Mesothelial cell of epicardium (in vitro differentiated cells): ENCODE measurements around the gene ARL8B. TPM values are rescaled to one million over a fixed set of nuclear protein-coding genes. Genes with fewer than 3 reads are reported as not detected.
A peak's percentile ranks its signal among the peaks of the same experiment; 100 is the strongest.

Source experiments
- DNase-seq, 2 experiments: peaks; one replicate each; pipeline ENCODE4 v3.0.0; 2021; ENCODE audit warnings: low spot score in 2 of 2; ENCODE audit not compliant: unreplicated experiment in 2 of 2
- H3K27ac Mint-ChIP-seq: 2 replicates; pipeline ENCODE4 v1.8.0; 2021; ENCODE audit warnings: mixed read lengths
- H3K27me3 Mint-ChIP-seq: 2 replicates; pipeline ENCODE4 v1.8.0; 2021; ENCODE audit warnings: low read depth, mixed read lengths
- H3K36me3 Mint-ChIP-seq: 2 replicates; pipeline ENCODE4 v1.8.0; 2021; ENCODE audit warnings: mixed read lengths
- H3K4me1 Mint-ChIP-seq: 2 replicates; pipeline ENCODE4 v1.8.0; 2021; ENCODE audit warnings: mixed read lengths
- H3K4me3 Mint-ChIP-seq: 2 replicates; pipeline ENCODE4 v1.8.0; 2021; ENCODE audit warnings: mild to moderate bottlenecking, moderate library complexity, mixed read lengths
- H3K9me3 Mint-ChIP-seq: 2 replicates; pipeline ENCODE4 v1.8.0; 2021; ENCODE audit warnings: mixed read lengths
- total RNA-seq: library from RNA; stranded (reverse); gene quantifications from 3 replicates; pipeline ENCODE4 v1.2.1, GENCODE V29; 2021
- TF ChIP-seq, protein P1 (sequence below): fragments of 200-600 bp; sonication (generic); IDR thresholded peaks from one replicate; pipeline ENCODE4 v1.5.0; 2021; ENCODE audit warnings: antibody characterized with exemption; ENCODE audit not compliant: unreplicated experiment

The ARL8B gene
- total RNA-seq, 1 donor from 2014 or later: 36.9 TPM

DNA sequence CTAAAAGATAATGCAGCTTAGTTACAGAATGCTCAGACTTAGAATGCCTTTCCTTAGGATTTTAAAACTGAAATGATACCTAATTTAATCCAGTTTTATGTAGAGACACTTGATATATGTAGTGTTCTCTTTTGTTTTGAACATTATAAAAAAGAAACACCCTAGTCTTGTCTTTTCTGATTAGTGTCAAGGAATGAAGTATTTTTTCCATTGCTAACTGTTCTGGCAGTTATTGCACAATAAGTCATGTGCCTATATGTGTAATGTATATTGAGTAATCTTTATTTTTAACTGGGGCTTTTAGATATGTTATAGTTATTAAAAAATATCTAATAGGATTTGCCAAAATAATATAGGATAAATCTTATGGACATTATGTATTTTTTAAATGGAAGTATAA, 4.5 kb downstream of the ARL8B start:
- H3K9me3 Mint-ChIP-seq: no peaks in the 10 kb centered on the region
- no peak overlapping the region for H3K4me3 Mint-ChIP-seq
- DNase-seq: no peak
- TF ChIP-seq, protein P1, sequence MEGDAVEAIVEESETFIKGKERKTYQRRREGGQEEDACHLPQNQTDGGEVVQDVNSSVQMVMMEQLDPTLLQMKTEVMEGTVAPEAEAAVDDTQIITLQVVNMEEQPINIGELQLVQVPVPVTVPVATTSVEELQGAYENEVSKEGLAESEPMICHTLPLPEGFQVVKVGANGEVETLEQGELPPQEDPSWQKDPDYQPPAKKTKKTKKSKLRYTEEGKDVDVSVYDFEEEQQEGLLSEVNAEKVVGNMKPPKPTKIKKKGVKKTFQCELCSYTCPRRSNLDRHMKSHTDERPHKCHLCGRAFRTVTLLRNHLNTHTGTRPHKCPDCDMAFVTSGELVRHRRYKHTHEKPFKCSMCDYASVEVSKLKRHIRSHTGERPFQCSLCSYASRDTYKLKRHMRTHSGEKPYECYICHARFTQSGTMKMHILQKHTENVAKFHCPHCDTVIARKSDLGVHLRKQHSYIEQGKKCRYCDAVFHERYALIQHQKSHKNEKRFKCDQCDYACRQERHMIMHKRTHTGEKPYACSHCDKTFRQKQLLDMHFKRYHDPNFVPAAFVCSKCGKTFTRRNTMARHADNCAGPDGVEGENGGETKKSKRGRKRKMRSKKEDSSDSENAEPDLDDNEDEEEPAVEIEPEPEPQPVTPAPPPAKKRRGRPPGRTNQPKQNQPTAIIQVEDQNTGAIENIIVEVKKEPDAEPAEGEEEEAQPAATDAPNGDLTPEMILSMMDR: no peak
- H3K36me3 Mint-ChIP-seq: peaks cover 5% of the 10 kb centered on the region
- H3K27me3 Mint-ChIP-seq: no peaks in the 10 kb centered on the region
- no peak overlapping the region for H3K27ac Mint-ChIP-seq
- peaks cover 15% of the 10 kb centered on the region for H3K4me1 Mint-ChIP-seq

DNA sequence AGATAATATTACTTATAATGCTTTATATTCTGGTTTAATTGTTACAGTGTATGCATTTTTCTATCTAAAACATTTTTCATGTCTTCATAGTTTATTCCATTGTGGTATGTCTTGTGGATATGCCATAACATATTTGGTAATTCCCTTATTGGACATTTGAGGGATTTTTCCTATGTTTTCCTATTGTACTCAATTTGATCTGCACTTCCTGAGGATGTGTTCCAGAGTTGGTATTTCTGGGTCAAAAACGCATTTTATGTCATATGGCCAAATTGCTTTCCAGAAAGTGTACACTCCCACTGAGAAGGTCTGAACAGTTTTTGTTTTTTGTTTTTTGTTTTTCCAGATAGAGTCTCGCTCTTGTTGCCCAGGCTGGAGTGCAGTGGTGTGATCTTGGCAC, 6.8 kb downstream of the ARL8B start:
- TF ChIP-seq, protein P1: no peak
- no peaks in the 10 kb centered on the region for H3K27me3 Mint-ChIP-seq
- H3K4me3 Mint-ChIP-seq: no peak overlapping the region
- H3K4me1 Mint-ChIP-seq: peaks cover 3% of the 10 kb centered on the region
- H3K27ac Mint-ChIP-seq: no peak overlapping the region
- H3K36me3 Mint-ChIP-seq: peaks cover 5% of the 10 kb centered on the region
- H3K9me3 Mint-ChIP-seq: no peaks in the 10 kb centered on the region
- no peak for DNase-seq

DNA sequence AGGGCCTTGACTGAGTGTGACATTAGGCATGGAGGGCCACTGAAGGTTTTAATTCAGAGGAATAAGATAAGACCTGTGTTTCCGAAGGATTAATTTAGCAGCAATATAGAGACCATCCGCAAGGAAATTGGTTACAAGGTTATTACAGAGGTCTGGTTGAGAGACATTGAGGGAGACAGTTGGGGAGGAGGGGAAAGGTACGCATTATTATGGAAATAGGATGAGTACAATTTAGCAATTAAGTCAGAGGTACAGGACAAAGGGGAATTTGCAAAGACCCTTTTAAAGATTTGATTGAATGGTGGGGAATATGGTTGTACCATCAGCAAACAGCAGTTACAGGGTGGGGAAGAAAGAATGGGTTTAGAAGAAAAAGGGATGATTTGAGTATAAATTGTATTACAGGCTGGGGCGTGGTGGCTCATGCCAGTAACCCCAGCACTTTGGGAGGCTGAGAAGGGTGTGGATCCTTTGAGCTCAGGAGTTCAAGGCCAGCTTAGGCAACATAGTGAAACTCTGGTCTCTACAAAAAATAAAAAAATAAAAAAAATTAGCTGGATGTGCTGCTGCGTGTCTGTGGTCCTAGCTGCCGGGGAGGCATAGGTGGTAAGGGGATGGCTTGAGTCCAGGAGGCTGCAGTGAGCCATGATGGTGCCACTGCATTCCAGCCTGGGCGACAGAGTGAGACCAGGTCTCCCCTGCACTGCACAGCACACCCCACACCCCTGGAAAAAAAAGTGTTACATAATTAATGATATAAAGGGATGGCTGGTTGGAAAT, 11.3 kb downstream of the ARL8B start:
- Mint-ChIP-seq H3K27me3 (no peaks in the 10 kb centered on the region), H3K4me3 (no peak overlapping the region), H3K4me1 (peaks cover 14% of the 10 kb centered on the region), H3K36me3 (peaks cover 3% of the 10 kb centered on the region), H3K27ac (no peak overlapping the region), H3K9me3 (no peaks in the 10 kb centered on the region)
- TF ChIP-seq, protein P1: no peak
- DNase-seq: no peak

DNA sequence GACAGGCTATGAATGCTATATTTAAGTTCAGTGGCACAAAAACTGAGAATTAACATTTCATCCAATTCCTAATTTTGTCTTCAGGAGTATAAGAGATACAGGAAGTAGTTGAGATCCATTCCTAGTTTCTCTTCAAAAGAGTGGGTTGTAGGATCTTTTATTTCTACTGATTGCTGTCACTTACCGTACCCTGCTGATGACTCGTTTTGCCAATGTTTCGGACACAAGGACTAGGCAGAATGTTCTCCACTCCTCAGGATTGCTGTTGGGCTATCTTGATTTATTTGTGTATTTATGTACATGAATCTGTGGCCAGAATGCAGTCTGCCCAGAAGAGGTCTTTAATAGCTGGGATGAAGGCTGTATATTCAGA, 11.9 kb downstream of the ARL8B start:
- no peak for DNase-seq
- TF ChIP-seq, protein P1: no peak
- Mint-ChIP-seq H3K9me3 (no peaks in the 10 kb centered on the region), H3K4me1 (peaks cover 18% of the 10 kb centered on the region), H3K27ac (no peak overlapping the region), H3K4me3 (no peak overlapping the region), H3K36me3 (peaks cover 3% of the 10 kb centered on the region), H3K27me3 (no peaks in the 10 kb centered on the region)

DNA sequence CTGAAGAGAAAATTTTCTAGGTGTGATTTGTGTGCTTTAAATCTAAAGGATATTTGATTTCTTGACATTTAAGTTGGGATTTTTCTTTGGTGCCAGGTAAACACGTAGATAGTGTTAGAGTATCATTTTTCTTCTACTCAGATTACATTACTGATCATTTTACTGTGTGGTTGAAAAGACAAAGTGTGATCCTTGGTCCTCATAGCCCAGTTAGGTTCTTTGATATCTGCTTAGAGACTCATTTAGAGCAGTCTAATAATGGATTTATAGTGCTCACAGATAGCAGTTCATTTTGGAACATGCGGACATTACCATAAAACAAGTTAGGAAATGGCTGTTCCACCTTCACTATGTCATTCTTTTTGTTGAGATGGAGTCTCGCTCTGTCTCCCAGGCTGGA, 12.4 kb downstream of the ARL8B start:
- H3K4me3 Mint-ChIP-seq: no peak overlapping the region
- H3K36me3 Mint-ChIP-seq: peaks cover 3% of the 10 kb centered on the region
- TF ChIP-seq, protein P1: no peak
- DNase-seq: no peak
- no peaks in the 10 kb centered on the region for H3K9me3 Mint-ChIP-seq
- H3K4me1 Mint-ChIP-seq: peaks cover 18% of the 10 kb centered on the region
- H3K27ac Mint-ChIP-seq: peak overlapping the region; percentile 39
- H3K27me3 Mint-ChIP-seq: no peaks in the 10 kb centered on the region
